HepG2 (cell line): Measurements from ENCODE around the gene GATAD2B. TPM values are rescaled to one million over a fixed set of nuclear protein-coding genes. Genes with fewer than 3 reads are reported as not detected.

Experiments used
- AHR ChIP-seq: IDR thresholded peaks from 2 replicates; pipeline ENCODE4 v1.6.1; 2018; ENCODE audit warnings: missing genetic modification reagents, missing compliant biosample characterization
- ATRX ChIP-seq: sonication (generic); formaldehyde crosslinking; IDR thresholded peaks from 2 replicates; pipeline ENCODE4 v1.4.0; 2020; ENCODE audit warnings: missing genetic modification reagents, borderline replicate concordance
- BRD4 ChIP-seq: sonication (generic); formaldehyde crosslinking; IDR thresholded peaks from 2 replicates; pipeline ENCODE4 v1.4.0; 2020; ENCODE audit warnings: missing genetic modification reagents
- CC2D1A ChIP-seq: sonication (generic); formaldehyde crosslinking; IDR thresholded peaks from 2 replicates; pipeline ENCODE4 v1.8.1; 2023; ENCODE audit warnings: mild to moderate bottlenecking, missing genetic modification reagents
- GTF3A ChIP-seq: sonication (generic); formaldehyde crosslinking; conservative IDR thresholded peaks from 2 replicates; pipeline ENCODE4 v1.4.0; 2020; ENCODE audit warnings: mild to moderate bottlenecking, missing genetic modification reagents
- KLF15 ChIP-seq: sonication (generic); formaldehyde crosslinking; IDR thresholded peaks from 2 replicates; pipeline ENCODE4 v1.8.1; 2023; ENCODE audit warnings: borderline replicate concordance, mild to moderate bottlenecking, inconsistent platforms, missing genetic modification reagents, mixed read lengths
- KLF16 ChIP-seq, 2 experiments: sonication (generic) in 1 of 2; formaldehyde crosslinking in 1 of 2; IDR thresholded peaks; 2 replicates each; pipeline versions ENCODE4 v1.6.1 to v1.8.0; 2016 to 2023; ENCODE audit warnings: missing genetic modification reagents in 2 of 2, missing compliant biosample characterization in 1 of 2
- NFE2L1 ChIP-seq: sonication (generic); formaldehyde crosslinking; IDR thresholded peaks from 2 replicates; pipeline ENCODE4 v1.4.0; 2020; ENCODE audit warnings: missing genetic modification reagents, mild to moderate bottlenecking, borderline replicate concordance
- NR1H2 ChIP-seq: sonication (generic); formaldehyde crosslinking; IDR thresholded peaks from 2 replicates; pipeline ENCODE4 v1.8.1; 2022; ENCODE audit warnings: low read depth, missing genetic modification reagents, borderline replicate concordance
- NR2F2 ChIP-seq: IDR thresholded peaks from 2 replicates; pipeline ENCODE4 v1.6.1; 2012; ENCODE audit warnings: low read depth, inconsistent platforms, borderline replicate concordance
- PAF1 ChIP-seq: IDR thresholded peaks from 2 replicates; pipeline ENCODE4 v1.6.1; 2016; ENCODE audit warnings: missing genetic modification reagents, missing compliant biosample characterization
- PHF8 ChIP-seq: sonication (generic); formaldehyde crosslinking; IDR thresholded peaks from 2 replicates; pipeline ENCODE4 v1.5.0; 2020; ENCODE audit warnings: missing genetic modification reagents
- PLRG1 ChIP-seq: fragments of 450-650 bp; conservative IDR thresholded peaks from 2 replicates; pipeline ENCODE4 v1.6.1; 2016
- RFX5 ChIP-seq: IDR thresholded peaks from 2 replicates; pipeline ENCODE4 v1.6.1; 2011; ENCODE audit warnings: low read depth, low read length, improper control_type of control experiment
- SMAD9 ChIP-seq: sonication (generic); formaldehyde crosslinking; IDR thresholded peaks from 2 replicates; pipeline ENCODE4 v1.5.1; 2020; ENCODE audit warnings: mild to moderate bottlenecking, missing genetic modification reagents
- ZC3H4 ChIP-seq: sonication (generic); formaldehyde crosslinking; IDR thresholded peaks from 2 replicates; pipeline ENCODE4 v1.4.0; 2020; ENCODE audit warnings: missing genetic modification reagents, borderline replicate concordance
- ZNF136 ChIP-seq: sonication (generic); formaldehyde crosslinking; IDR thresholded peaks from 2 replicates; pipeline ENCODE4 v1.8.1; 2022; ENCODE audit warnings: low read depth, mild to moderate bottlenecking, moderate library complexity, missing genetic modification reagents
- ZNF256 ChIP-seq: sonication (generic); formaldehyde crosslinking; conservative IDR thresholded peaks from 2 replicates; pipeline ENCODE4 v1.4.0; 2020; ENCODE audit warnings: missing genetic modification reagents
- ZNF547 ChIP-seq: sonication (generic); formaldehyde crosslinking; IDR thresholded peaks from 2 replicates; pipeline ENCODE4 v1.5.1; 2020; ENCODE audit warnings: mild to moderate bottlenecking, missing genetic modification reagents
- ZNF672 ChIP-seq: sonication (generic); formaldehyde crosslinking; IDR thresholded peaks from 2 replicates; pipeline ENCODE4 v1.8.1; 2022; ENCODE audit warnings: missing genetic modification reagents
- ZNF772 ChIP-seq: sonication (generic); formaldehyde crosslinking; IDR thresholded peaks from 2 replicates; pipeline ENCODE4 v1.5.0; 2020; ENCODE audit warnings: mild to moderate bottlenecking, missing genetic modification reagents
- polyA plus RNA-seq, 8 experiments: library from polyadenylated mRNA; depleted of rRNA in 3 of 8; stranded (reverse) in 7 of 8; unstranded in 1 of 8; fragments of >200 nt; fragmentation: Illumina TruSeq in 4 of 8; extraction: Trizol in 4 of 8; gene quantifications; 2 replicates each; pipeline versions ENCODE4 v1.2.1 to v1.2.3, GENCODE V29; 2011 to 2016; ENCODE audit warnings: low read depth in 4 of 8, missing spikeins in 1 of 8, mixed read lengths in 1 of 8; ENCODE audit not compliant: insufficient read depth in 1 of 8
- total RNA-seq, 5 experiments: library from RNA; depleted of rRNA; stranded (reverse); fragments of >200 nt; fragmentation: Illumina TruSeq; extraction: Trizol; gene quantifications; 2 replicates each; pipeline ENCODE4 v1.2.3, GENCODE V29; 2016; ENCODE audit warnings: low read depth in 1 of 5
- TF ChIP-seq, protein P1 (sequence below): sonication (generic); formaldehyde crosslinking; IDR thresholded peaks from 2 replicates; pipeline ENCODE4 v1.8.1; 2023; ENCODE audit warnings: mild to moderate bottlenecking, moderate library complexity, missing genetic modification reagents
- TF ChIP-seq, protein P2 (sequence below): sonication (generic); formaldehyde crosslinking; IDR thresholded peaks from 2 replicates; pipeline ENCODE4 v1.4.0; 2020; ENCODE audit warnings: missing genetic modification reagents
- TF ChIP-seq, protein P3 (sequence below): sonication (generic); formaldehyde crosslinking; IDR thresholded peaks from 2 replicates; pipeline ENCODE4 v1.4.0; 2020; ENCODE audit warnings: missing genetic modification reagents, borderline replicate concordance

GATAD2B gene
- total and polyA plus RNA-seq, 2 of the 13 experiments (the other 11 are each of a cell fraction or from before 2014, with no cell fraction given) = 3.2 to 5.2 TPM

DNA sequence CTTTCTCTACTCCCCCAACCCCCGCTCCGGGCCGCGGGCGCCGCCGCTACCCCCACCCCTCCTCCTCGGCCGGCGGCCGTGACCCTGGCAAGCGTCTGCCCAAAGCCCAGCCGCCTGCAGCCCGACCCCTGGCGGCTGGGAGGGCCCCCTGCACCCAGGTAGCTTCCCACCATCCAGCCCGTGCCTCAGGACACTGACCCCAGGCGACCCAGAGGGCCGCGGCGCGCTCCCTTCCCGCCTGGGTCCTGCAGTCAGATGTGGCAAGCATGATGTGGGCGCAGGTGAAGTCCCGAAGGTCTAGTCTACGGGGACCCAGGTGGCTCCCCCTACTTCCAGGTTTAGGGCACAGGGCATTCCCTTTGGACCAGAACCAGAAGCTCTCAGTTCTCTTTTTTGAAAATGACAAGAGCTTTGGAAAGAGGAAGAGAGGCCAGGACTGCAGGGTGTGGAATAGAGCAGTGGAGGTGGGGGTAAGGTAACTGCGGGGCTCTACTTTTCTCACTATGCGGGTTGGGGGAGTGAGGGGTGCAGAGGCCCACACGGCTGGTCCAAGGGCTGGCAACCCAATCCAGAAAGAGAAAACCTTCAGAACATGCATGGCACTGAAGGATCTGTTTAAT lies 24.0 kb upstream of the GATAD2B start, which contains the start of gene DENND4B (continued):
- TF ChIP-seq PHF8 (peak; percentile 37), PLRG1 (no peak), GTF3A (CRISPR knock-in tag) (no peak), ZNF547 (no peak; the same call in 1 of the 2 replicates), RFX5 (no peak), NR2F2 (no peak), AHR (CRISPR knock-in tag) (no peak), PAF1 (CRISPR knock-in tag) (0 out of 2 replicates have a peak, but pooled peaks have one; percentile 58), SMAD9 (no peak), ZNF672 (CRISPR knock-in tag) (no peak), ZNF772 (CRISPR knock-in tag) (peak; percentile 69; the same call in 1 of the 2 replicates), ZNF136 (CRISPR knock-in tag) (0 out of 2 replicates have a peak, but pooled peaks have one; percentile 73), NR1H2 (peak; percentile 69; the same call in 1 of the 2 replicates), ZC3H4 (CRISPR knock-in tag) (no peak), CC2D1A (CRISPR knock-in tag) (no peak), ZNF256 (CRISPR knock-in tag) (no peak), BRD4 (CRISPR knock-in tag) (0 out of 2 replicates have a peak, but pooled peaks have one; percentile 41), NFE2L1 (no peak), ATRX (no peak), KLF16 (CRISPR knock-in tag; IDR thresholded peaks at IDR 0.05) (peak in 1 of 2 experiments; percentile 67; a peak in 1 of 4 replicates), KLF15 (CRISPR knock-in tag) (no peak)
- TF ChIP-seq, protein P1, sequence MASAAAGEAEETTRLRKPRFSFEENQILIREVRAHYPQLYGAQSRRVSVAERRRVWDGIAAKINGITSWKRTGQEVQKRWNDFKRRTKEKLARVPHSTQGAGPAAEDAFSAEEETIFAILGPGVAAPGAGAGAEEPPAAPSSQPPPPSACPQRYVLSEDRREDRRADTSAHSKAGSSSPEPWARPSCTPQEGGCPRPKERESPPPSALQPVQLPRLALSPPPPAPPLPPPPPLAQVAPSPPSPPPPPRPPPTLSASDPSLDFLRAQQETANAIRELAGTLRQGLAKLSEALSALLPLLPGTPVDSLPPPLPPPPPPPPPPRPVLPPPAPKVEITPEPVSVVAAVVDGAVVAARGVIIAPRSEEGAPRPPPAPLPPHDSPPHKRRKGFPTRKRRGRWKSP (CRISPR knock-in tag) = peak; percentile 42; the same call in 1 of the 2 replicates
- TF ChIP-seq, protein P2, sequence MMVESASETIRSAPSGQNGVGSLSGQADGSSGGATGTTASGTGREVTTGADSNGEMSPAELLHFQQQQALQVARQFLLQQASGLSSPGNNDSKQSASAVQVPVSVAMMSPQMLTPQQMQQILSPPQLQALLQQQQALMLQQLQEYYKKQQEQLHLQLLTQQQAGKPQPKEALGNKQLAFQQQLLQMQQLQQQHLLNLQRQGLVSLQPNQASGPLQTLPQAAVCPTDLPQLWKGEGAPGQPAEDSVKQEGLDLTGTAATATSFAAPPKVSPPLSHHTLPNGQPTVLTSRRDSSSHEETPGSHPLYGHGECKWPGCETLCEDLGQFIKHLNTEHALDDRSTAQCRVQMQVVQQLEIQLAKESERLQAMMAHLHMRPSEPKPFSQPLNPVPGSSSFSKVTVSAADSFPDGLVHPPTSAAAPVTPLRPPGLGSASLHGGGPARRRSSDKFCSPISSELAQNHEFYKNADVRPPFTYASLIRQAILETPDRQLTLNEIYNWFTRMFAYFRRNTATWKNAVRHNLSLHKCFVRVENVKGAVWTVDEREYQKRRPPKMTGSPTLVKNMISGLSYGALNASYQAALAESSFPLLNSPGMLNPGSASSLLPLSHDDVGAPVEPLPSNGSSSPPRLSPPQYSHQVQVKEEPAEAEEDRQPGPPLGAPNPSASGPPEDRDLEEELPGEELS = no peak
- TF ChIP-seq, protein P3, sequence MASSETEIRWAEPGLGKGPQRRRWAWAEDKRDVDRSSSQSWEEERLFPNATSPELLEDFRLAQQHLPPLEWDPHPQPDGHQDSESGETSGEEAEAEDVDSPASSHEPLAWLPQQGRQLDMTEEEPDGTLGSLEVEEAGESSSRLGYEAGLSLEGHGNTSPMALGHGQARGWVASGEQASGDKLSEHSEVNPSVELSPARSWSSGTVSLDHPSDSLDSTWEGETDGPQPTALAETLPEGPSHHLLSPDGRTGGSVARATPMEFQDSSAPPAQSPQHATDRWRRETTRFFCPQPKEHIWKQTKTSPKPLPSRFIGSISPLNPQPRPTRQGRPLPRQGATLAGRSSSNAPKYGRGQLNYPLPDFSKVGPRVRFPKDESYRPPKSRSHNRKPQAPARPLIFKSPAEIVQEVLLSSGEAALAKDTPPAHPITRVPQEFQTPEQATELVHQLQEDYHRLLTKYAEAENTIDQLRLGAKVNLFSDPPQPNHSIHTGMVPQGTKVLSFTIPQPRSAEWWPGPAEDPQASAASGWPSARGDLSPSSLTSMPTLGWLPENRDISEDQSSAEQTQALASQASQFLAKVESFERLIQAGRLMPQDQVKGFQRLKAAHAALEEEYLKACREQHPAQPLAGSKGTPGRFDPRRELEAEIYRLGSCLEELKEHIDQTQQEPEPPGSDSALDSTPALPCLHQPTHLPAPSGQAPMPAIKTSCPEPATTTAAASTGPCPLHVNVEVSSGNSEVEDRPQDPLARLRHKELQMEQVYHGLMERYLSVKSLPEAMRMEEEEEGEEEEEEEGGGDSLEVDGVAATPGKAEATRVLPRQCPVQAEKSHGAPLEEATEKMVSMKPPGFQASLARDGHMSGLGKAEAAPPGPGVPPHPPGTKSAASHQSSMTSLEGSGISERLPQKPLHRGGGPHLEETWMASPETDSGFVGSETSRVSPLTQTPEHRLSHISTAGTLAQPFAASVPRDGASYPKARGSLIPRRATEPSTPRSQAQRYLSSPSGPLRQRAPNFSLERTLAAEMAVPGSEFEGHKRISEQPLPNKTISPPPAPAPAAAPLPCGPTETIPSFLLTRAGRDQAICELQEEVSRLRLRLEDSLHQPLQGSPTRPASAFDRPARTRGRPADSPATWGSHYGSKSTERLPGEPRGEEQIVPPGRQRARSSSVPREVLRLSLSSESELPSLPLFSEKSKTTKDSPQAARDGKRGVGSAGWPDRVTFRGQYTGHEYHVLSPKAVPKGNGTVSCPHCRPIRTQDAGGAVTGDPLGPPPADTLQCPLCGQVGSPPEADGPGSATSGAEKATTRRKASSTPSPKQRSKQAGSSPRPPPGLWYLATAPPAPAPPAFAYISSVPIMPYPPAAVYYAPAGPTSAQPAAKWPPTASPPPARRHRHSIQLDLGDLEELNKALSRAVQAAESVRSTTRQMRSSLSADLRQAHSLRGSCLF (CRISPR knock-in tag) = no peak
